KMS-11 (cell line): ENCODE results near the gene BEX4.
A peak's percentile ranks its signal among the peaks of the same experiment; 100 is the strongest.
"Not testable (repeated sequence)": the region's sequence is repeated elsewhere in the genome, so short reads cannot be mapped to it uniquely, and the experiment has no call there.

Source experiments
- H2AFZ ChIP-seq: fragments of 200-600 bp; sonication (generic); 2 replicates; pipeline ENCODE4 v1.6.1; 2016; ENCODE audit warnings: antibody characterized with exemption, mixed run types, low read depth
- H3K27ac ChIP-seq: fragments of 200-600 bp; sonication (generic); 2 replicates; pipeline ENCODE4 v1.6.1; 2016; ENCODE audit warnings: mild to moderate bottlenecking, mixed run types
- H3K27me3 ChIP-seq: fragments of 200-600 bp; sonication (generic); 2 replicates; pipeline ENCODE4 v1.6.1; 2017; ENCODE audit warnings: mild to moderate bottlenecking, low read depth, mixed run types, moderate library complexity; ENCODE audit not compliant: insufficient read depth
- H3K36me3 ChIP-seq: fragments of 200-600 bp; sonication (generic); 2 replicates; pipeline ENCODE4 v1.6.1; 2017; ENCODE audit warnings: mild to moderate bottlenecking, mixed run types; ENCODE audit not compliant: insufficient read depth
- H3K4me1 ChIP-seq: fragments of 200-600 bp; sonication (generic); 2 replicates; pipeline ENCODE4 v1.6.1; 2016; ENCODE audit warnings: mild to moderate bottlenecking, low read depth, mixed run types; ENCODE audit not compliant: poor library complexity, severe bottlenecking
- H3K4me2 ChIP-seq: fragments of 200-600 bp; sonication (generic); 2 replicates; pipeline ENCODE4 v1.7.0; 2016; ENCODE audit warnings: mild to moderate bottlenecking, mixed run types
- H3K4me3 ChIP-seq: fragments of 200-600 bp; sonication (generic); IDR thresholded peaks from 2 replicates; pipeline ENCODE4 v1.6.1; 2017; ENCODE audit warnings: low read depth, low read length, mixed read lengths; ENCODE audit not compliant: insufficient read depth
- H3K79me2 ChIP-seq: fragments of 200-600 bp; sonication (generic); 2 replicates; pipeline ENCODE4 v1.6.1; 2016; ENCODE audit warnings: low read depth, mixed run types; ENCODE audit not compliant: insufficient read depth
- H3K9ac ChIP-seq: fragments of 200-600 bp; sonication (generic); 2 replicates; pipeline ENCODE4 v1.6.1; 2016; ENCODE audit warnings: mild to moderate bottlenecking, mixed run types
- H4K20me1 ChIP-seq: fragments of 200-600 bp; sonication (generic); 2 replicates; pipeline ENCODE4 v1.6.1; 2016; ENCODE audit warnings: mild to moderate bottlenecking, mixed run types; ENCODE audit not compliant: insufficient read depth
- TF ChIP-seq, protein P1 (sequence below): fragments of 200-600 bp; sonication (generic); conservative IDR thresholded peaks from 2 replicates; pipeline ENCODE4 v1.6.1; 2017; ENCODE audit warnings: low read depth, mild to moderate bottlenecking, antibody characterized with exemption, low read length, moderate library complexity, mixed read lengths

Gene BEX4, protein sequence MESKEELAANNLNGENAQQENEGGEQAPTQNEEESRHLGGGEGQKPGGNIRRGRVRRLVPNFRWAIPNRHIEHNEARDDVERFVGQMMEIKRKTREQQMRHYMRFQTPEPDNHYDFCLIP

DNA sequence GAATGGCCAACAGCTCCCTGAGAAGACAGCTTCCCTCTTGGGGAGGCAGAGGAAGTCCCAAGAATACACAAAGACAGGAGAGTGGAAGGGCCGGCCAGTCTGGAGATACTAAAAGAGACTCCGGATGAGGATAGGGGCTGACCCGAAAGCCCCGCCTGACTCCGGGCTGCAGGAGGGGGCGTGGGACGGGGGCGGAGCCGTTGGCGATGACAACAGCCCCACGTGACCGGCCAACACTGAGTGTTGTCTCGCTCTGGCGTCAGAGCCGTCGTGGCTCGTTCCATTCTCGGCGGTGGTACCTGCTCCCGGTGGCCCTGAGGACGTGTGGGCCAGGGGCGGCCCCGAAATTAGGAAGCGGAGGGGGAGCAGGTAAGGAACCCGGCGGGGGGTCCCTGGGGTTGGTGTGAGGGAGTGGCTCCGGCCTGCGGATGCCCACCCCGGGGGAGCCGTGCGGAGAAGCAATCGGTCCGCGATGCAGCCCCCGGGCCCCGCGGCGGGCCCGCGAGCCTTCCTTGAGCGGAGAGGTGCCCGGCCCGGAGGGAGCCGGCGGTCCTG is at the start of gene BEX4:
Gene BEX4 (plus strand): TSS at position 239 of the 555 bp plus-strand sequence. CDS start 1,046 bp downstream, outside the sequence.
- H3K79me2 ChIP-seq, result no peaks in the 10 kb centered on the region
- TF ChIP-seq, protein P1, sequence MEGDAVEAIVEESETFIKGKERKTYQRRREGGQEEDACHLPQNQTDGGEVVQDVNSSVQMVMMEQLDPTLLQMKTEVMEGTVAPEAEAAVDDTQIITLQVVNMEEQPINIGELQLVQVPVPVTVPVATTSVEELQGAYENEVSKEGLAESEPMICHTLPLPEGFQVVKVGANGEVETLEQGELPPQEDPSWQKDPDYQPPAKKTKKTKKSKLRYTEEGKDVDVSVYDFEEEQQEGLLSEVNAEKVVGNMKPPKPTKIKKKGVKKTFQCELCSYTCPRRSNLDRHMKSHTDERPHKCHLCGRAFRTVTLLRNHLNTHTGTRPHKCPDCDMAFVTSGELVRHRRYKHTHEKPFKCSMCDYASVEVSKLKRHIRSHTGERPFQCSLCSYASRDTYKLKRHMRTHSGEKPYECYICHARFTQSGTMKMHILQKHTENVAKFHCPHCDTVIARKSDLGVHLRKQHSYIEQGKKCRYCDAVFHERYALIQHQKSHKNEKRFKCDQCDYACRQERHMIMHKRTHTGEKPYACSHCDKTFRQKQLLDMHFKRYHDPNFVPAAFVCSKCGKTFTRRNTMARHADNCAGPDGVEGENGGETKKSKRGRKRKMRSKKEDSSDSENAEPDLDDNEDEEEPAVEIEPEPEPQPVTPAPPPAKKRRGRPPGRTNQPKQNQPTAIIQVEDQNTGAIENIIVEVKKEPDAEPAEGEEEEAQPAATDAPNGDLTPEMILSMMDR, result no peak
- H3K27ac ChIP-seq, result no peak within 1 kb of the TSS
- no peak within 1 kb of the TSS for H3K4me3 ChIP-seq
- H3K36me3 ChIP-seq, result no peaks in the 10 kb centered on the region
- H3K4me1 ChIP-seq, result peaks cover 12% of the 10 kb centered on the region
- H3K4me2 ChIP-seq, result peak within 1 kb of the TSS; percentile 68
- H2AFZ ChIP-seq, result peak within 1 kb of the TSS; percentile 79
- no peaks in the 10 kb centered on the region for H4K20me1 ChIP-seq
- H3K9ac ChIP-seq, result peak within 1 kb of the TSS; percentile 71; the same call in 1 of the 2 replicates
- H3K27me3 ChIP-seq, result no peaks in the 10 kb centered on the region

DNA sequence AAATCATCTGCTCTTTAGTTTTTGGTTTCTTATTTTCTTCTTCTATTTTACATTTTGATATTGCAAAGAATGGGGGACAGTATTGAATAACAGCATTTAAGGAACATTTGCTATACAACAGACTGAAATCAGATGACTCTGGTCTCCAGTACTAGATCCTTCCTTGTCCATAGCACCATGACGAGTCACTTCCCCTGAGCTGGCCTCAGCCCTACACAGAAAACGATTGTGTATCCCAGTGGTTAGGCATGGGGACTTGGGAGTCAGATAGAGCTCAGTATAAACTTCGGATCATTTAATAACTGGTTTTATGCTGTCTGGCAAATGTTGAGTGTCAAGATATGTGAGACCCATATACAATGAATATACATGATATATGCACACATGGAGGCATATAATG is 44.7 kb upstream of the BEX4 start:
- Histone ChIP-seq H2AFZ (no peak overlapping the region), H3K9ac (no peak overlapping the region), H3K79me2 (no peaks in the 10 kb centered on the region), H3K27me3 (no peaks in the 10 kb centered on the region), H3K27ac (no peak overlapping the region), H3K4me3 (no peak overlapping the region), H3K4me2 (no peak overlapping the region), H4K20me1 (no peaks in the 10 kb centered on the region), H3K36me3 (no peaks in the 10 kb centered on the region), H3K4me1 (no peaks in the 10 kb centered on the region)
- TF ChIP-seq, protein P1, result no peak

DNA sequence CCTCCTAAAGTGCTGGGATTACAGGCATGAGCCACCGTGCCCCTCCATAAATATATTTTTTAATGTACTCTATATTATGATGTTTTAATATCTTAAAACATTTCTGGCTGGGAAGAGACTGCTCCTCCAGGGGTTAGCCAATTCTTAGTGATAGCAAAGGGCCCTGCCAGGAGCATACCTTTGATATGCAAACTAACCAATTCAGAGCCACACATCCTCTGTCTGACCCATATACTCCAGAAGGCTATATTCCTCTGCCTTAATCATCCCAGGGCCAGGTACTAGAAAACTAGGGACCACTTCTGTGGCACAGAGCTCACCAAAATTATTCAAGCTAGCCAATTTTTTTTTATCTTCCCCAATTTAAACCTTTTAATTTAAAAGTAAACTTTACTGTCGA is 43.6 kb upstream of the BEX4 start:
- no peaks in the 10 kb centered on the region for H3K4me1 ChIP-seq
- TF ChIP-seq, protein P1, result no peak
- no peak overlapping the region for H3K4me2 ChIP-seq
- no peak overlapping the region for H3K4me3 ChIP-seq
- no peak overlapping the region for H2AFZ ChIP-seq
- H3K36me3 ChIP-seq, result no peaks in the 10 kb centered on the region
- H3K9ac ChIP-seq, result no peak overlapping the region
- no peaks in the 10 kb centered on the region for H3K27me3 ChIP-seq
- no peaks in the 10 kb centered on the region for H3K79me2 ChIP-seq
- H4K20me1 ChIP-seq, result no peaks in the 10 kb centered on the region
- no peak overlapping the region for H3K27ac ChIP-seq

DNA sequence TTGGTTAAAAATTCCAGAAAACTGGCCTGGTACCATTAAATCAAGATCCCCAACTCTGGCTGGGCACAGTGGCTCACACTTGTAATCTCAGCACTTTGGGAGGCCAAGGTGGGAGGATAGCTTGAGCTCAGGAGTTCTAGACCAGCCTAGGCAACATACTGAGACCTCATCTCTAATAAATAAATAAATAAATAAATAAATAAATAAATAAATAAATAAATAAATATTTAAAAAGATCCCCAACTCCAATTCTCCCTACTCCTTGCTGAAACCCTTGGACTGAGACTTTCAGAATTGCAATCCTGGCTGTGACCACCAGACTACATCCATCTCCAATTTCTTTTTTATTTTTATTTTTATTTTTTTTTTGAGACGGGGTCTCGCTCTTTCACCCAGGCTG is 39.7 kb upstream of the BEX4 start:
- H3K36me3 ChIP-seq, H3K4me1 ChIP-seq, H3K27me3 ChIP-seq, H3K27ac ChIP-seq, H2AFZ ChIP-seq, H3K79me2 ChIP-seq, H3K4me3 ChIP-seq, H4K20me1 ChIP-seq, H3K9ac ChIP-seq, H3K4me2 ChIP-seq: not testable (repeated sequence)

DNA sequence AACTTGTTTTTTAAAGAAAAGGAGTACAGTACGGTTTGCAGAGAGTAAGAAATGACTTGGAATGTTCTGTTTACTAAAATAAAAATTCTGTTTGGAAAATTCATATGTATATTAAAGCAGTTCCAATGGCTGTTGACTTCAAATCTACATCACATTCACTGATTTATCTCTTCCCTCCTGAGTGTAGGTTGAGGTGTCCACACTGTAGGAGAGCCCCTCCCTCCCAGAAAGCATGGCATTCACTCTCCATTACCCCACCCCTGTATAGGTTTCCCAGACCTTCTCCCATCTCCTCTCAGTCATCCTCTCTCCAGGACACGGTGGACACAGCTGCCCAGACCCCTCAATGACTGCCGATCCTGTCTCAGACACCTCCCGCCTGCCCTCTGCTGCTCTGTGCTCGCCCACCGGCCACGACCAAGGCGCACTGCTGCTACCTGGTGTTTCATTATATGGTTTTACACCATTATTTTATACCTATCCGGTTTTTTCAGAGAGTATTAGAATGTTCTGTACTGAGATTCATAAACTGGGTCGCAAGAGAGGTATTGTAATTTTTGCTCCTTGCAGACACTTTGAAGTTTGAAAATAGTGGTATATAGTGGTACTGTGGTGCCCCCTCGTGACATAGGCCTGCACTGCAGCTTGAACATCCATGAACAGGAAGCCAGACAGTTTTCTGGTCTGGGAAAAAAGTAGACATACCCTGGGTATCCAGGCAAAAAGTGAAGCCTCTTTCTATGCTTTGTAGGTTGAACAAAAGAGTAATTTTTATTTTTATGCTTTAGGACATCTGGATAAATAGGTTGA is 38.8 kb upstream of the BEX4 start:
- Histone ChIP-seq H3K9ac (no peak overlapping the region), H2AFZ (no peak overlapping the region), H3K4me2 (no peak overlapping the region)

More for the DNA sequence above, 38.8 kb upstream of the BEX4 start:
- no peak overlapping the region for H3K4me3 ChIP-seq
- no peak overlapping the region for H3K27ac ChIP-seq
- no peaks in the 10 kb centered on the region for H3K4me1 ChIP-seq
- H3K27me3 ChIP-seq, result no peaks in the 10 kb centered on the region
- no peaks in the 10 kb centered on the region for H3K36me3 ChIP-seq
- no peaks in the 10 kb centered on the region for H3K79me2 ChIP-seq
- TF ChIP-seq, protein P1, result peak; percentile 71
- no peaks in the 10 kb centered on the region for H4K20me1 ChIP-seq
